GM20000 (cell line): ENCODE data around the gene FCN3.

Experiments used
- DNase-seq: peaks from one replicate; pipeline ENCODE4 v3.0.0; 2012; ENCODE audit warnings: low spot score
- TF ChIP-seq, protein P1 (sequence below): IDR thresholded peaks from 2 replicates; pipeline ENCODE4 v1.5.1; 2012; ENCODE audit warnings: mild to moderate bottlenecking, control low read depth; ENCODE audit errors: extremely low read depth, missing control alignments

Gene FCN3

DNA sequence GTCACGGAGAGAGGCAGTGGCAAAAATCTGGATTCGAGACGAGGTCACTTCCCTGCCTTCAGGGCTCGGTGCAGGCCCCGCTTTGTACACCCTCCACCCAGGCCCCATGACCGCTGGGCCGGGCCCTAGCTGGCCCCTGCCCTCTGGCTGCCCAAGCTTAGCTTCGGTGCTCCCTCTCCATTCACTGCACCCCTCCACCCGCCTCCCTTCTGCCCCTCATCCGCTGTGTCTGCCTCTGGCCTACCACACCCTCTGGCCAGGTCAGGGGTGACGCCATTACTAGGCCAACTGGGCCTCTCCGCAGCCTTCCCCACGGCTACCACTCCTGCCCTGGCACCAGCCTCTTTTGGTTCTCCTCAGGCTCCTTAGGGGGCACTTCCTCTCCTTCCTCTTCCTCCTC is 9.0 kb upstream of the FCN3 start:
- TF ChIP-seq, protein P1, sequence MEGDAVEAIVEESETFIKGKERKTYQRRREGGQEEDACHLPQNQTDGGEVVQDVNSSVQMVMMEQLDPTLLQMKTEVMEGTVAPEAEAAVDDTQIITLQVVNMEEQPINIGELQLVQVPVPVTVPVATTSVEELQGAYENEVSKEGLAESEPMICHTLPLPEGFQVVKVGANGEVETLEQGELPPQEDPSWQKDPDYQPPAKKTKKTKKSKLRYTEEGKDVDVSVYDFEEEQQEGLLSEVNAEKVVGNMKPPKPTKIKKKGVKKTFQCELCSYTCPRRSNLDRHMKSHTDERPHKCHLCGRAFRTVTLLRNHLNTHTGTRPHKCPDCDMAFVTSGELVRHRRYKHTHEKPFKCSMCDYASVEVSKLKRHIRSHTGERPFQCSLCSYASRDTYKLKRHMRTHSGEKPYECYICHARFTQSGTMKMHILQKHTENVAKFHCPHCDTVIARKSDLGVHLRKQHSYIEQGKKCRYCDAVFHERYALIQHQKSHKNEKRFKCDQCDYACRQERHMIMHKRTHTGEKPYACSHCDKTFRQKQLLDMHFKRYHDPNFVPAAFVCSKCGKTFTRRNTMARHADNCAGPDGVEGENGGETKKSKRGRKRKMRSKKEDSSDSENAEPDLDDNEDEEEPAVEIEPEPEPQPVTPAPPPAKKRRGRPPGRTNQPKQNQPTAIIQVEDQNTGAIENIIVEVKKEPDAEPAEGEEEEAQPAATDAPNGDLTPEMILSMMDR: no peak
- no peak for DNase-seq

GRCh38 chr1:27383039-27383605 is 8.5 kb upstream of the FCN3 start, which contains the start of gene CD164L2:
CD164L2 (minus strand) TSS chr1:27383333; CDS start chr1:27383239, 94 bp downstream.
- DNase-seq: no peak
- TF ChIP-seq, protein P1: no peak

DNA sequence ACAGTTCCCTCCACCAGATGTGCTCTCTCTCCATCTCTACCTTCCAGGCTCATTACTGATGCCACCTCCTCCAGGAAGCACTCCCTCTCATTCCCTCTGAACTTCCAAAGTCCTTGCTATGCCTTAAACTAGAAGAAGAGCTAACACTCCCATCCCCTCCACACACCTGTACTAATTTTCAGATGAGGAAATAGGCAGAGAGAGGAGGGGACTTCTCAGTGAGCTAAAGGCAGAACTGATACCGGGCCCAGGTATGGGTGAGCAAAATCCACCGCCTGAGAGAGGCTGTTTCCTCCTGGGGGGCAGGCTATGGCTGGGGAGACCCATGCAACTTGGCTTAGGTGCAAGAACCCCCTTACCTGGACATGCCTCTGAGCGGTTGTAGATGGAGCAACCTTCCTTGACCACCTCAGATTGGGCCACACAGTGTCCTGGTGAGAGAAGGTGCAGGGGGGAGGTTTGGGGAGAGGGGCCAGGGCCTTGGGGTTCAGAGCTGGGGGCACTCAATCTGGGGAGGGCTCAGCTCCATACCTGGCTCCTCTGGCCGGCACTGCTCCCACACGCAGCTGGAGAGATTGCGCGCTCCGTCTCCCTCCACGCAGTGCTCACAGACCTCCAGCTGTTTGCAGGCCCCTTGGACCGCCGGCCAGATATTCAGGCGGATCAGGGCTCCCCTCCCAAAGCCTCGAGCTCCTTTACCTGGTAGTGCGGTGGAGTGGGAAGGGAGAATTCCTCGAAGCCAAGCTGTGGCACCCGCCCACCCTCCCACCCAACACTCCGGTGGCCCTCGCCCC is 7.5 kb upstream of the FCN3 start:
- no peak for DNase-seq
- TF ChIP-seq, protein P1: no peak

DNA sequence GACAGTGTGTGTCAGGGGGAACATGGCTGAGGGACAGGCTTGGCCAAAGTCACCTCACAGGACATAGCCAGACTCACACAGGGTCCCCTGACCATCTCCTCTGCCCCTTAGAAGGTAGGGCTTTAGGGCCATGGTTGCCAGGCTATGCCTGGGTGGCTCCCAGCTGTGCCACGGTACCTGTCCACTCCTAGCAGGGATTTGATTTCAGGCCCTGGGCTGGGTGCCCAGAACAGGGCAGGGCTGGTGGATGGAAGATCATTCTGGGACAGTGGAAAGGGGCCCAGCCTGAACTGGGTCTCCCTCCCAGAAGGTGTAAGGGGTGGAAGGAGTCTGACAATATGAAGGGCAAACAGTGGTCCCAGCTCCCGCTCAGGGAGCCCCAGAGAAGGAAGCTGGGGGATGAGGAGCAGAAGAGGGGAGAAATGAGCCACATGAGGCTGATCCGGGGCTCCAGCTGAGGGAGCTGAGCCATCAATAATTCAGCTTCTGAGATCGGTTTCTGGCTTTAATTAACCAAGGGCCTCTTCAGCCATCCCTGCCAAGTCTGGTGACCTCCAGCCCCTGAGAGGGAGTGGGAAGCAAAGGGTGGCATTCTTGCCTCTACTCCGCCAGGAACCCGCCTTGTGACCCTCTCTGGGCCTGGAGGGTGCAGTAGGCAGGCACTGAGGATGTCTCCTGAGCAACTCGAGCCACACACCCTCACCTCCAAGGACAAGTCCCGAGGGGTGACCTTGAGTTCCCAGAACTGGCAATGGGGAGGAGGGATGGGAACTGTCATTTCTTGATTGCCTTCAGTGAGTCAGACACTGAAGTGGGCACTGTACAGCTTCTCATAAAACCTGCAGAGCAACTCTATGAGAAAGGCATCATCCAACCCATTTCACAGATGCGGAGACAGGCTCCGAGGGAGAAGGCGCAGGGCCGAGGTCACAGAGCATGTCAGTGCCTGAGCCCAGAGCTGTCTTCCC is 6.4 kb upstream of the FCN3 start:
- TF ChIP-seq, protein P1: no peak
- no peak for DNase-seq

DNA sequence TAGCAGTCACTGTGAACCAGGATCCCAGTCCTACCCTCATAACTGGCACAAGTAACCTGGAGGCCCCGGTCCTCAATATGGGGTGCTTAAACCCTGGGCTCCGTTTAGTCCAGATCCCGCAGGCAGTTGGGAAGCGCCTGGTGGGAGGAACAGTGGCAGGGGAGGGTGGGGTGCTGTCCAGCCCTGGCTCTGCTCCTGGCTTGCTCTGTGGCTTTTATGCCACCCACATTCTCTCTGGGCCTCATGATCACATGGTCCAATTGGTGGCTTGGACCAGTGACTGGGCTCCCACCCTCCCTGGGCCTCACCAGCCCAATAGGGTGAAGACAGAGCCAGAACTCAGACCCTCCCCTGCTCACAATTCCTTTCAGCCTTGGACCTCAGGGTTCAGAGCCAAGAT is 5.6 kb upstream of the FCN3 start:
- no peak for DNase-seq

DNA sequence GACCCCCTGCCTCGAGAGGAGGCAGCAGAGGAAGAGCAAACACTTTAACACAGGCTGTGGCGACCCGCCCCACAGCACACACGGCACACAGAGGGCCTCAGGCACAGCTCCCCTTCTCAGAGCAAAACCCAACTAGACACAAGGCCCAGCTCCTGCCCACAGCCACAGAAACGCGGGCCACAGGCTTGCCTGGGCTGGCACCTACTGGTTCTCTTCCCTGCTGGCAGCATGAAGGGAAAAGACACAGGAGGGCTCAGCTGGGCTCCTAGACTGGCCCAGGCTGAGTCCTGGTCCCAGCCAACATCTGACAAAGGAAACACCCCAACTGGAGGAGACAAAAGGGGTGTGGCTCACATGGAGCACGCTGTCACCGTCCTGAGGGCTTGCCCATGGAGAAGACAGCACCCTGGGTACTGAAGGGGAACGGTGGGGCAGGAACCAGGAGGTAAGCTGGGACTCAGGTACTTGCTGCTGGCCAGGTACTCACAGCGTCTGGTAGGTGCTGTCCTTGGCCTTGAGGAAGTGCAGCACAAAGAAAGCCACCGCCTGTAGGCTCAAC is 5.0 kb upstream of the FCN3 start:
- no peak for DNase-seq
- TF ChIP-seq, protein P1: no peak

More for the DNA sequence above, 5.6 kb upstream of the FCN3 start:
- TF ChIP-seq, protein P1: no peak
